Gastrocnemius medialis (tissue), 4 donors: ENCODE results near the gene STAG1. TPM values are rescaled to one million over a fixed set of nuclear protein-coding genes. Genes with fewer than 3 reads are reported as not detected.

Experiments
- ATAC-seq, 2 donors: fragments of 150-250 bp; one replicate each; pipeline ENCODE4 v1.9.1; 2016
- DNase-seq, 2 donors: peaks; one replicate each; pipeline ENCODE4 v3.0.0-alpha.2; 2019
- H3K27ac ChIP-seq, 4 donors: fragments of 200-600 bp; sonication (generic); 1 replicate in 1 of 4; 2 replicates in 3 of 4; pipeline ENCODE4 v1.5.1; 2016 to 2018; ENCODE audit warnings: mild to moderate bottlenecking in 2 of 4, moderate library complexity in 1 of 4
- H3K27me3 ChIP-seq, 3 donors: fragments of 200-600 bp; sonication (generic) in 2 of 3; 1 replicate in 1 of 3; 2 replicates in 2 of 3; pipeline versions ENCODE4 v1.5.1 to v1.6.0; 2016 to 2019; ENCODE audit warnings: mild to moderate bottlenecking in 1 of 3, moderate library complexity in 1 of 3
- H3K36me3 ChIP-seq, 2 donors: fragments of 200-600 bp; sonication (generic) in 1 of 2; one replicate each; pipeline ENCODE4 v1.5.1; 2017 to 2018
- H3K4me1 ChIP-seq, 2 donors: fragments of 200-600 bp; sonication (generic) in 1 of 2; one replicate each; pipeline ENCODE4 v1.5.1; 2016 to 2017; ENCODE audit warnings: mild to moderate bottlenecking in 2 of 2
- H3K4me3 ChIP-seq, 4 donors: fragments of 200-600 bp; sonication (generic) in 3 of 4; 1 replicate in 1 of 4; 2 replicates in 3 of 4; pipeline ENCODE4 v1.5.1; 2016 to 2019; ENCODE audit warnings: mild to moderate bottlenecking in 2 of 4
- H3K9me3 ChIP-seq, 3 donors: fragments of 200-600 bp; sonication (generic) in 2 of 3; 1 replicate in 1 of 3; 2 replicates in 2 of 3; pipeline ENCODE4 v1.5.1; 2016 to 2019
- POLR2A ChIP-seq, 2 donors: fragments of 450-650 bp; IDR thresholded peaks; one replicate each; pipeline ENCODE4 v1.6.1; 2017; ENCODE audit warnings: antibody characterized with exemption in 2 of 2, mild to moderate bottlenecking in 2 of 2, moderate library complexity in 2 of 2
- in situ Hi-C, 4 donors: fragments of 200-750 bp; cut with MboI; loops; one replicate each; pipeline versions ENCODE4 v1.15.0 to v1.8.0; 2017; ENCODE audit warnings: low sequenced_read_pairs in 4 of 4
- intact Hi-C: fragments of 100-400 bp; cut with DNase I; formaldehyde crosslinking; loops from one replicate; pipeline ENCODE4 v1.15.1; 2023; ENCODE audit warnings: low total_unique reads
- total RNA-seq, 4 donors: library from RNA; depleted of rRNA; stranded (reverse); fragments of >200 nt; gene quantifications; one replicate each; pipeline versions ENCODE4 v1.1.0 to v1.2.3, GENCODE V29; 2016
- TF ChIP-seq, protein P1 (sequence below), 5 experiments: fragments of 450-650 bp in 3 of 5; fragments of 200-600 bp in 2 of 5; sonication (generic) in 2 of 5; IDR thresholded peaks in 4 of 5; conservative IDR thresholded peaks in 1 of 5; 1 replicate in 4 of 5; 2 replicates in 1 of 5; pipeline ENCODE4 v1.5.1; 2016 to 2019; ENCODE audit warnings: antibody characterized with exemption in 5 of 5, mild to moderate bottlenecking in 3 of 5, moderate library complexity in 3 of 5

Gene STAG1
- total RNA-seq, 4 donors from 2014 or later: 22.2 to 26.2 (median 23.7) TPM

DNA sequence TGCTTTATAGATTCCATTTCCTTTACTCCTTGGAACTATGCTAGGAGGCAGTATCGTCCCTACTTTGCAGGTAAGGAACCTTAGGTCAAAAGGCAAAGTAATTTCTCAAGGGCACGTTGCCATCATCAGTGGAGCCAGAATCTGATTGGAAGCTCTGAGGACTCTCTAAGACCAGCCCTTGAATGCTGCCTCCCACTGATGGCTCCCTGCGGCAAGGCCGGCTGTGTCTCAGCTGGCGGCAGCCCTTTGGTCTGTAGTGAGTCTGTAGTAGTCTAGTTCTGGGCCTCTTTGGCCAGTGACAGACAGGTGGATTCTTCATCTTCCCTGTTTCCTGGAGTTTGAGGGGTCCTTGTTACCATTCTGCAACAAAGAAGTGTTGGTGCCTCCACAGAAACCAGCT, 425.9 kb downstream of the STAG1 start:
- in situ Hi-C loops: no loop called here
- H3K4me1 ChIP-seq: no peaks in the 10 kb centered on the region
- peaks cover 0 to 20% of the 10 kb centered on the region in 2 donors for H3K36me3 ChIP-seq
- no peak for ATAC-seq
- no peak overlapping the region for H3K27ac ChIP-seq
- intact Hi-C loops: no loop called here
- DNase-seq: no peak
- H3K9me3 ChIP-seq: peaks cover 0 to 6% (median 0%) of the 10 kb centered on the region in 3 donors
- no peak overlapping the region for H3K4me3 ChIP-seq
- TF ChIP-seq, protein P1, sequence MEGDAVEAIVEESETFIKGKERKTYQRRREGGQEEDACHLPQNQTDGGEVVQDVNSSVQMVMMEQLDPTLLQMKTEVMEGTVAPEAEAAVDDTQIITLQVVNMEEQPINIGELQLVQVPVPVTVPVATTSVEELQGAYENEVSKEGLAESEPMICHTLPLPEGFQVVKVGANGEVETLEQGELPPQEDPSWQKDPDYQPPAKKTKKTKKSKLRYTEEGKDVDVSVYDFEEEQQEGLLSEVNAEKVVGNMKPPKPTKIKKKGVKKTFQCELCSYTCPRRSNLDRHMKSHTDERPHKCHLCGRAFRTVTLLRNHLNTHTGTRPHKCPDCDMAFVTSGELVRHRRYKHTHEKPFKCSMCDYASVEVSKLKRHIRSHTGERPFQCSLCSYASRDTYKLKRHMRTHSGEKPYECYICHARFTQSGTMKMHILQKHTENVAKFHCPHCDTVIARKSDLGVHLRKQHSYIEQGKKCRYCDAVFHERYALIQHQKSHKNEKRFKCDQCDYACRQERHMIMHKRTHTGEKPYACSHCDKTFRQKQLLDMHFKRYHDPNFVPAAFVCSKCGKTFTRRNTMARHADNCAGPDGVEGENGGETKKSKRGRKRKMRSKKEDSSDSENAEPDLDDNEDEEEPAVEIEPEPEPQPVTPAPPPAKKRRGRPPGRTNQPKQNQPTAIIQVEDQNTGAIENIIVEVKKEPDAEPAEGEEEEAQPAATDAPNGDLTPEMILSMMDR (IDR thresholded peaks at IDR 0.05 in 4 of 5, conservative IDR thresholded peaks at IDR 0.05 in 1 of 5): no peak
- TF ChIP-seq POLR2A (IDR thresholded peaks at IDR 0.05): no peak
- no peaks in the 10 kb centered on the region for H3K27me3 ChIP-seq

DNA sequence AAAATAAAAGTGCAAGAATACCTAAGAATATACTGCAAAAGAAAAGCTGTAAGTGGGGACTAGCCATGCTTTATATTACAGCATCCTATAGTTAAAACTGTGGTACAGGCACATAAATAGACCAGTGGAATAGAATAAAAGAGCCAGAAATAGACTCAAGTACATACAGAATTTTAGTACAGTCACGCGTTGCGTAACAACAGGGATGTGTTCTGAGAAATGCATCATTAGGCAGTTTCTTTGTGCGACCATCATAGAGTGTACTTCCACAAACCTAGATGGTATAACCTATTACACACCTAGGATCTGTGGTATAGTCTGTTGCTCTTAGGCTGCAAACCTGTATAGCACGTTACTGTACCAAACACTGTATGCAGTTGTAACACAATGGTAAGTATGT, 440.2 kb downstream of the STAG1 start:
- Histone ChIP-seq H3K36me3 (peaks cover 0 to 19% of the 10 kb centered on the region in 2 donors), H3K27me3 (no peaks in the 10 kb centered on the region), H3K27ac (no peak overlapping the region), H3K4me1 (no peaks in the 10 kb centered on the region), H3K9me3 (no peaks in the 10 kb centered on the region), H3K4me3 (no peak overlapping the region)
- TF ChIP-seq, protein P1 (IDR thresholded peaks at IDR 0.05 in 4 of 5, conservative IDR thresholded peaks at IDR 0.05 in 1 of 5): no peak
- TF ChIP-seq POLR2A (IDR thresholded peaks at IDR 0.05): no peak
- intact Hi-C loops (no loop called here), in situ Hi-C loops (no loop called here)
- DNase-seq (no peak), ATAC-seq (no peak)

- no peak for ATAC-seq
- H3K4me1 ChIP-seq: no peaks in the 10 kb centered on the region
- no peaks in the 10 kb centered on the region for H3K9me3 ChIP-seq
- no peaks in the 10 kb centered on the region for H3K27me3 ChIP-seq
- H3K27ac ChIP-seq: no peak overlapping the region
- H3K4me3 ChIP-seq: no peak overlapping the region
- in situ Hi-C loops: no loop called here
- TF ChIP-seq, protein P1 (IDR thresholded peaks at IDR 0.05 in 4 of 5, conservative IDR thresholded peaks at IDR 0.05 in 1 of 5): no peak
- no peak for TF ChIP-seq POLR2A (IDR thresholded peaks at IDR 0.05)
- intact Hi-C loops: no loop called here
- peaks cover 0 to 19% of the 10 kb centered on the region in 2 donors for H3K36me3 ChIP-seq
- DNase-seq: no peak
Measured at GRCh38 chr3:136311261-136311660, 440.9 kb downstream of the STAG1 start.

GRCh38 chr3:136305879-136306278, 446.3 kb downstream of the STAG1 start:
- Histone ChIP-seq H3K36me3 (peaks cover 0 to 10% of the 10 kb centered on the region in 2 donors), H3K9me3 (no peaks in the 10 kb centered on the region), H3K27me3 (no peaks in the 10 kb centered on the region), H3K4me3 (no peak overlapping the region), H3K27ac (no peak overlapping the region), H3K4me1 (no peaks in the 10 kb centered on the region)
- no peak for ATAC-seq
- DNase-seq: no peak
- intact Hi-C loops (no loop called here), in situ Hi-C loops (no loop called here)
- TF ChIP-seq POLR2A (IDR thresholded peaks at IDR 0.05): no peak
- TF ChIP-seq, protein P1 (IDR thresholded peaks at IDR 0.05 in 4 of 5, conservative IDR thresholded peaks at IDR 0.05 in 1 of 5): no peak

DNA sequence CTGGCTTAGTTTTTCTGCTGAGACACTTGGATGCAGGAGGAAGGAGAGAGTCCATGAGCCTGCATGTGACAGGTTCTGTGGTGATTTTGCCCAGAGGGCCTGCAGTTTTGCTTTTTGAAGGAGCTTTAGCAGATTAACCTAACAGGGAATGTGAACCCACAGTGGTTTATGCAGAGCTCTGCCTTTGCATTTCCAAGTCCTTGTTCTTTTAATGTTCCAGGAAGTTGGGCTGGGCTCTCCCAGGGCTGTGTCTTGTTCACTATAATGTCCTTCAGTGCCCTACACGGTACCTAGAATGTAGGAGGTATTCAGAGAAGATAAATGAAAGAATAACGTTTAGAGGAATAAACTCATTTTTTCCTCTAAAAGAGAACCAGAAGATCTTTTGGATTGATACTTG, 451.7 kb downstream of the STAG1 start:
- in situ Hi-C loops: no loop called here
- no peak for DNase-seq
- Histone ChIP-seq H3K27ac (no peak overlapping the region), H3K36me3 (peaks cover 0 to 45% of the 10 kb centered on the region in 2 donors), H3K27me3 (no peaks in the 10 kb centered on the region), H3K4me3 (no peak overlapping the region), H3K4me1 (no peaks in the 10 kb centered on the region), H3K9me3 (no peaks in the 10 kb centered on the region)
- intact Hi-C loops: no loop called here
- no peak for ATAC-seq
- TF ChIP-seq POLR2A (IDR thresholded peaks at IDR 0.05): no peak
- TF ChIP-seq, protein P1 (IDR thresholded peaks at IDR 0.05 in 4 of 5, conservative IDR thresholded peaks at IDR 0.05 in 1 of 5): no peak
